Activated CD4-positive, alpha-beta T cell treated with anti-CD3 and anti-CD28 coated beads, Interleukin-2, amount 50 U/mL, for 24 hours (primary cell): ENCODE results near the gene IDI1.
"Not testable (repeated sequence)": the region's sequence is repeated elsewhere in the genome, so short reads cannot be mapped to it uniquely, and the experiment has no call there.

ENCODE experiments used
- DNase-seq, 2 donors: peaks; one replicate each; pipeline ENCODE4 v3.0.0-alpha.2; 2020; ENCODE audit warnings: low read depth in 1 of 2, low spot score in 1 of 2

IDI1 gene

DNA sequence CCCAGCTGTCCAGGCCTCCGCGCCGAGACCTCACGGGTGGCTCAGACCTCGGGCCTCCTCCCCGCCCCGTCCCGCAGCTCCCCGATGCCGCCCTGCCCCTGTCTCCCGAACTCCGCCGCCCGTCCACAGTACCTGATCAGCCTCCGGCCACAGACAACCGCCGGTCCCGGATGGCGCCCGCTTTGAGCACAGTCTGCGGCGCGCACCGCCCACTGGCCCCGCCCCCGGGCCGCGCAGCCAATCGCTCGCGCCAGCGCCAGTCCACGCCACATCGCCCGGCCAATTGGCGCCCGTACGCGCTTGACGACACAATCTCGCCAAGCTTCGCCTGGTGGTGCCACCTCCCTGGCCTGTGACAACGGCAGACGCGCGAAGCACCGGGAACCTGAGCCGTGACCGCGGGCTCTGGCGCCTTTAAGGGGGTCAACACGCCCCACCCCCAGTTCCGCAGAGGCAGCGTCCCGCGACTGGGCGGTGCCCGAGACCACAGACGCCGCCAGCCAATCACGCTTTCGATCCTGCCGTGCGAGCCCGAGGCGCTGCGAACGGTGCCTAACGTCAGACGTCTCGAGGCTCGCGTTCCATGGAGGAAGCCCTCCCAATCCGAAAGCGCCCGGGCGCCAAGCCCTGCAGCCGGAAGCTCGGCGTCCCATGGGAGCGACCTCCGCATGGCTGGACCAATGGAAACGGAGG lies at the start of gene IDI1:
Gene IDI1 (minus strand): TSS at position 388 of the 693 bp plus-strand sequence. CDS start 116 bp downstream, at position 272.
- DNase-seq: peak; percentile 89 to 93

DNA sequence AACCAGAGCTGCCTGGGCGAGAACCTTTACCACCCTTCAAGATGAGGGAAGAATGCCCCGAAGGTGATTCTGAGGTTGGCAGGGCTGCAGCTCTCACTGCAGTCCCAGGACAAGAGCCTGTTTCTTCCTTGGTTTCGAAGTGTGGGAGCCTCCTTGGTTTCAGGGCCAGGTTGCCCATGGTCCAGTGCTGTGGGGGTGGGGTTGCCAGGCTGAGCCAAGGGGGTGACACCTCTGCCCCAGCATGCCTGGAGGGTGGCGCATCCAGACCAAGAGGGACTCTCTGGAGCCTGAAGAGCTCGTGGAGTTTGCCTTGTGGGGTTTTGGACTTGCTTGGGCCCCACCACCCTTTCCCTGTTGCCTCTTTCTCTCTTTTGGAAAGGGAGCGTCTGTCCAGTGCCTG lies 48.5 kb upstream of the IDI1 start:
- DNase-seq: no peak

DNA sequence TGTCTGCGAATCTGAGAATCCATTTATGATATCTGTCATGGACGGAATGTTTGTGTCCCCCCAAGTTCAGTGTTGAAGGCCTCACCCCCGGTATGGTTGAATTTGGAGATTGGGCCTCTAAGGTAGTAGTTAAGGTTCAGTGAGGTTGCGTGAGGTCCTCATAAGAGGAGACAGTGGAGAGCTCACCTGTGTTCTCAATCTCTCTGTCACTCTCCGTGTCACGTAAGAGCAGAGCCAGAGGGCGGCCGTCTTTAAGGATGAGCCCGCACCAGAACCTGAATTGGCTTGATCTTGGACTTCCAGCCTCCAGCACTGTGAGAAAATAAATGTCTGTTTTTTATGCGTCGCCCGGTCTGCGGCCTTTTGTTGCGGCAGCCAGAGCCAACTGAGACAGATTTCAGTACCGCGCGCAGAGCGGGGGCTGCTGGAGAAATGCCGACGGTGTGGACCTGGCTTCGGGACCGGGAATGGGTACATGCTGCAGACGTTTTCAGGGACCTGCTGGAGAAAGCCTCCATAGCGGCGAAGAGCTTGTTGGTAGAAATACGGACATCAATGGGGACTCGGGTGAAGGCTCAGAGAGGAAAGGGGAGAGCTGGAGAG lies 47.5 kb upstream of the IDI1 start:
- DNase-seq: no peak

DNA sequence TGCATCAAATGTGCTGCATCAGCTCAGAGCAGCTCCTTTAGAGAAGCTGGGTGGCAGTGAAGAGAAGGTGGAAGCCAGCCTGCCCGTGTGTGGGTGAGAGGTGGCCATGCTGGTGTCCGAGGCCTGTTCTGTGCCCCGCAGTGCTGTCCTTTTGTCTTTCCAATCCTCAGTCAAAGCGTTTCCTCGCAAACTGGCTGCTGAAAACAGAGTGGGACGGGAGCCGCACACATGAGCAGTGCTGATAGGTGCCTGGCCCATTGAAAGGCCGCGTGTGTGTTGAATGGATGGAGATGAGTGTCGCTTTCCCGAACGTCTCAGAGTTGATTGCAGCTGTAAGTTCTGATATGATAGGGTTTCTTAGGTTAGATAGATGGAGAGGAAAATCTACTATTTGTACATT lies 46.6 kb upstream of the IDI1 start:
- no peak for DNase-seq

DNA sequence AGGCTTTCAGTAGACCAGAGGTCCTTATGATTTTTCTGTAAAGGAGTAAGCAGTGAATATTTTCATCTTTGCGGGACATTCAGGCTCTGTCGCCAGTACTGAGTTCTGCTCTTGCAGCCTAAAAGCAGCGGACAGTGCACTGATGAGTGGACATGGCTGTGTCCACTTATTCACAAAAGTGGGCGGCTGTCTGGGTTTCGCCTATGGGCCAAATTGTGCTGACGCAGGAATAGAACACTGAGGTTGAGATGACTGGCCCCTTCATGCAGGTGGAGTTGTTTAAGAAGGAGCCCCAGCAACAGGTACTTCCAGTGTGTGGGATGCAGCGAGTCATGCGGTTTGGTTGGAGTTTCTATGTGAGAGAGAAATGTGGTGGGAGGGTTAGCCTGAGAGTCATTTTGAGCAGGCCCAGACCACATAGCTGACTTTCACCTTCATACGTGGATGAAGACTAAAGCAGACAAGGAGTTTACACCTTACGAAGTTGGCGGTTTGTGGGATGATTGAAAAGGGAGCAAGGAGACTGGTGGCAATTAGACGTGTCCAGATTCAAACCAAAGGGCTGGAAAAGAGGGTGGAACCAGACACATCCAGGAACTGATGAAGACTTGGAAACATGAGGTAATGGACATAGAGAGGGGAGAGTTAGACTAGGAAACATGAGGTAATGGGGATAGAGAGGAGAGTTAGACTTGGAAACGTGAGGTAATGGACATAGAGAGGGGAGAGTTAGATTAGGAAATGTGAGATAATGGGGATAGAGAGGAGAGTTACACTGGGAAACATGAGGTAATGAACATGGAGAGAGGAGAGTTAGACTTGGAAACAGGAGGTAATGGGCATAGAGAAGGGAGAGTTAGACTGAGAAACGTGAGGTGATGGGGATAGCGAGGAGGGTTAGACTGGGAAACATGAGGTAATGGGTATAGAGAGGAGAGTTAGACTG lies 45.5 kb upstream of the IDI1 start:
- DNase-seq: peak; percentile 26 to 48

DNA sequence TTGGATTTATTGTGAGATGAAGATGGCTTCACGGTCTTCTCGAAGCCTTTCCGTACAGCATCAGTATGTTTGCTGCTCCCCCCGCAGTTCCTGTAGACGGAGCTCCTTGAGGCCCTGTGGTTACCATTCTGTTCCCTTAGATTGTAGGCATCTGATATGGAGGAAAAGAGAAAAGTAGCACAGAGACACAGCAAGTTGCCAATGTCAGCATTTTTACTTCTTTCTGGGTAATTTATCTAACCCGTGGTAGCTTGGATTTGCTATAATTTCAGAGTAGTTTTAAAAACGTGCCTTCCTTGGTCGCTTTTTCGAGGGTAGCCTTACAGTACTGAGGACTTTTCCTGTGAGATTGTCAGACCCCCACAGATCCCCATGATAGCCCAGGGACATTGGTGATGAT lies 44.8 kb upstream of the IDI1 start:
- no peak for DNase-seq

DNA sequence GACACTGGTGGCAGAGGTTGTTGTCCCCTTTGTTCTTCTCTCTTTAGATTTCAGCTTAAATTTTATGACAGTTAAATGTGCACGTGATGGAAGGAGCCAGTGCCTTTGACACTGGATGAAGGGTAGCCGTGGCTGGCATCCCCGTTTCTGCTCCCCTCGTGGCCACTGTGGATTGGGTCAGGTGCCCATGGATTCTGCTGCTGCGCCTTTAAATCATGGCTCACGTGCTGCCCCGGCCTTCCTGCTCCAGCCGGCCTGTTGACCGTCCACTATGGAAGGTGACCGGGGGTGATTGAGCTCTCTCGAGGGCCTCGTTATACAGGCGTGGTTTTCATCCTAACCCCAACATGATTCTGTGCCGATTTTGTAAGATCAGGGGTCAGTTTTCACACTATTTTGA lies 41.8 kb upstream of the IDI1 start:
- no peak for DNase-seq

DNA sequence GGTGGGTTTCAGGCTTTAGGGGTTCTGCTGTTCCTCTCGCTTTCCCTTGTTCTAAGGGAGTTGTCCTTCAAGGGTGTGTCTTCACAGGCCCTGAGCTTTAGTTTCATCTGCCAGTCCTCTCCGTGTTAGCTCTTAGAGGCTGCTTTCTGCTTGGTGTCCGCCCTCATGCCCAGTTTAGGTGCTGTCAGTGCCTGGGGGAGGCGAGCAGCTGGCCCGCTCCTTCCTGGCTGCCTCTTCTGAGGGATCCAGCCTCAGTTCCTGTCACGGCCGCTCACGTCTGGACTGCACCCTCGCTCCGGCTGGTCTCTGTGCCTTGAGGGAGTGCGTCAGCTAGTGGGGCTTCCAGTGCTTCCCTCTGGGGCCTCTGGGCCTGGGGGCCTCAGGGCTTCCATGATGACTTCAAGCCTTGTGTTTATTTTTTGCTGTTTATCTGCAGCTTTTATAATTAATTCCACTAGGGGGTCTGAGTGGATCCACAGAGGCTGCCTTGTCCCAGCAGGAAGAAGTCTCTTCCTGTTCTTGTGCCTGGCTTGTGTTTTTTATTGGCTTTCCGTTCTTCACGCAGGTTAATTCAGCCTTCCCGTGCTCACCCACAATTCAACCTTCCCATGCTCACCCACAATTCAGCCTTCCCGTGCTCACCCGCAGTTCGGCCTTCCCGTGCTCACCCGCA lies 40.2 kb upstream of the IDI1 start:
- no peak for DNase-seq

DNA sequence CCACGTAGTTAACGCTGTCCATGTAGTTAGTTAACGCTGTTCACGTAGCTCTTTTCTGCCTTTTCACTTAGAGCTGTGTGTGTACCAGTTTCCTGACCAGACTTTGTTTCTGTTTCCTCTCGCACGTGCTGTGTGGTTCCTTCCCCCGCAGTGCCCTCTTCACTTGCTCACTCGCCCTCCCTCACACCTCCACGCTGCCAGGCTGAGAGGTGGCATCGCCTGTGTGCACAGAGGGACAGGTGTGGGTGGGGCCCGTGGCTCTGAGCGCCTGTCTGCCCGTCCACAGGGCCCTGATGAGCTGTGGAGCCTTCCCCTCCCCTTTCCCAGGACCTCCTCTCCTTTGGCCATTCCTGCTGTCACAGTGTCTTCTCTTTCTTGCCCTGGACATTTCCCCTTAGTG lies 37.9 kb upstream of the IDI1 start:
- DNase-seq: no peak

DNA sequence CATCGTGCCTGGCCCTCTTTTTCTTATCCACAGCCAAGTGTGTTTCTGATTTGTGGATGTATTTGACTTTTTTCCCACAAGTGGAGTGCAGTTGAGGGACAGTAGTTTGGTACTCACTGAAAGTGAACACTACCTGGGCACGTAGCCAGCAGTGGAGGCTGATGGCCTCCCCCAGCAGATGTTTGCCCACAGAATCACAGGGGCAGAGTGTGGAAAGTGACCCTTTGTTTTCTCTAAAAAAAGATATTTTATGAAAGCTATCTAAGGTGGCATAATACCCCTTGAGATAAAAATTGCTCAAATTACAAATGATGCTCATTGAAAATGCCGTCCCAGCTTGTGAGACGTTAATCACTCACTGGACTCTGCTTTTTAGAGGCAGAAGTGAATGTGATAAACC lies 36.3 kb upstream of the IDI1 start:
- DNase-seq: no peak

DNA sequence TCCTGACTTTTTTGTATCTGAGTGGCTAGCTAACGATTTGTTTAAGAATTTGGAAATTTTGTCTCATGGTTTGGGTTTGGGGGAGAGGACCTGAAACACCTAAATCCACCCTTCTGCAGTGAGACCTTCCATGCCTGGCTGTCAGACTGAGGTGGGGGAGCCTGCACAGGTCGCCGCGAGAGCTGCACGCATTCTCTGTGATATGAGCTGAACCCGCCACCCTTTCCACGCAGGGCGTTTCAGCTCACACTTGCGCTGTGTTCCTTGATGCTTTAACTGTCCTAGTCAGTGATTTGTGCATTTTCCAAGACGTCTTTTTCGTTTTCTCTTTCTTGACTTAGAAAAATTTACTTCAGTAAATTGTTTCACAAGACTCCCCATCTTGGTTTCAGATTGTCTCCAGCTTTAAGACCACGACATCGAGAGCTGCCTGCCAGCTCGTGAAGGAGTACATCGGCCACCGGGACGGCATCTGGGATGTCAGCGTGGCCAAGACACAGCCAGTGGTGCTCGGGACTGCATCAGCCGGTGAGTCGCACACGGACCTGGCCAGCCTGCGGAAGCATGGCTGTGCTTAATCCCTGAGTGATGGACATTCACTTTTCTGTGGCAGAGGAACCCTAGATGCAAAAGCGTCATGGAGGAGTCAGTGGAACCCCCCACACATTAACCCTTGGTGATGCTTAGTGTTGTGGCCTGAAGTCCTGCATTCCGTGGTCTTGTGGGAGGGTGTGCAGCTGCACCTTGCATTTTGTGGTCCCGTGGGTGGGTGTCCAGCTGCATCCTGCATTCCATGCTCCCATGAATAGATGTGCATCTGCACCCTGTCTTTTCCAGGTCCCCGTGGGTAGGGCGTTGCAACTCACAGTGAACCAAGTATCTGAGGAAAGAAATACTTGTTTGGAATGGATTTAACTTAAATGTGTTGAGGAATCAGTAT lies 35.4 kb upstream of the IDI1 start:
- no peak for DNase-seq

DNA sequence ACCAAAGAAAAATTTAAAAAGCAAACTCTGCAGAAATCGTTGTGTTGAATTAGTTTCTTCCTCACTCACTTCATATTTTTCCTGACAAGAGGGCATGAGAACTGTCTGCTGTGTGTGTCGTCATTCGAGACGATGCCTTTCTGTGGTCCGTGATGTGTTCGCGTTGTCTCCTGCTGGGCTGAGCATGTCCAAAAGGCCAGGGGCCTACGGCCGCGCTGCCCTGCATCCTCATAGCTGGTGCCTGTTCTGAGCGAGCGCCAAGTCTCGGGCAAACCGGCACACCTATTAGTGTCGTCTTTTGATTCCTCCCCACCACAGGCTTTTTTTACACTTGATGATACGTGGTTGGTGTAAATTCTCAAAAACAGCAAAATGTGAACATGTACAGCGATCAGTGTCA lies 34.7 kb upstream of the IDI1 start:
- DNase-seq: no peak

DNA sequence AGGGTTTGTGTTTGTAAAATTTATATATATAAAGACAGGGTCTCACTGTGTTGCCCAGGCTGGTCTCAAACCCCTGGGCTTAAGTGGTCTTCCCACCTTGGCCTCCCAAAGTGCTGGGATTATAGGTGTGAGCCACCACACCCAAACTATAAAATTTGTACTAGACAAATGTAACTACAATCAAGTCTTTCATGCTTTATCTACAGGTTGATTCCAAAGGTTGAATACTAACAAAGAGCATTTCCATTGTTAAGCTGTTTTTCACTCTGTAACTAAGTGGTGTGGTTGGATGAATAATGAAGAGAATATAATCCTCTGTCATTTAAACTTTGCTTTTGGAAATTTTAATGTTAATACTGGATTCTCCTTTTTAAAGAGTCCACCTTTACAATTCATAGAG lies 29.7 kb upstream of the IDI1 start:
- DNase-seq: no peak

DNA sequence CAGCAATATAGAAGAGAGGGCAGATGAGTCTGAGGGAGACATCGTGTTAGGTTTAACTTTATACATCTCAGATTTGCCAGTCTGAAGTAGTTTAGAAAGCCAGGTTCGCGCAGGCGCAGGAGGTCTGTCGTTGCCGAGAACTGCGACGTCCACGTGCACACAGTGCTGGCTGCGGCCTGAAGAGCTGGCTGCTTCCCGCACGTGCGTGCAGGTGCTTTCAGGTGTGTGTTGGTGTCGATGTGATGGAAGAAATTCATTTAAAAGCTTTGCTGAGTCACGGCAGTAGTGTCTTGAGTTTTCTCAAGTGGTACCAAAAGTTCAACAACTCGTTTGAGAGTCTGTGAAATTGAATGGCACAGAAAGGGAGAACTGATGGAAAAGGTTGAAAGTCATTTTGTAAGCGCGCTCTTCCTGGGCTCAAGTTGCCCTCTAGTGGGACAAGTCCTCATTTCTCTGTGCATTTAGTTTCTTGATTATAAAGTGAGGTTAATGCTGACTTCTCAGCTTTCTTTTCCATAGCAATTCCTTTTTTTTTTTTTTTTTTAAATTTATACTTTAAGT lies 25.9 kb upstream of the IDI1 start:
- no peak for DNase-seq

DNA sequence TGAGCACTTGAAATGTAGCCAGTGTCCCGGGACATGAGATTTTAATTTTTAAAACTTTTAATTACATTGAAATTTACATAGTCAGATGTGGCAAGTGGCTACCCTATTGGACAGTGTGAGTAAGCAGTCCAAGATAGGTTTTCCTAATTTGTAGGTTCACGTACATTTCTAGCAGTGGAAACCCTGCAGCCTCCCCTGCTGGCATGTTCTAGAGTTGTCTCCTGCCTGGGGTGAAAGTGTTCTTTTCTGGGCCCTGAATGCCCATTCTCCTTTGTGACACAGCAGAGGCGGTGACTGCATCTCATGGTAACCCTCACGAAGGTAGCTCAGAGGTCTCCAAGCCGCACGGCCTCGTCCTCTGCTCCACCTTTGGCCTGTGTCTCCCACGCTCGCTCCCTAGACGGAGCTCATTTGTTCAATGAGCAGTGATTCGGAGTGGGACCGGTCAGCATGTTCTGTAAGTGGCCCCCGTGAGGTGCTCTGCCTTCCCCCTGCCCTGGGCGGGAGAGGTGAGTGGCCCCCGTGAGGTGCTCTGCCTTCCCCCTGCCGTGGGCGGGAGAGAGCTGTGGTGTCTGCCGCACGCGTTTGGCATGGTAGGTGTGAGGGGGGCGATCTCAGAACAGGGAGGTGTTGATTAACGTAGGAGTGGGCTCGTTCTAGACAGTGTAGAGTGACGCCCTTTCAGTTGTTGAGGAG lies 25.3 kb upstream of the IDI1 start:
- DNase-seq: no peak

DNA sequence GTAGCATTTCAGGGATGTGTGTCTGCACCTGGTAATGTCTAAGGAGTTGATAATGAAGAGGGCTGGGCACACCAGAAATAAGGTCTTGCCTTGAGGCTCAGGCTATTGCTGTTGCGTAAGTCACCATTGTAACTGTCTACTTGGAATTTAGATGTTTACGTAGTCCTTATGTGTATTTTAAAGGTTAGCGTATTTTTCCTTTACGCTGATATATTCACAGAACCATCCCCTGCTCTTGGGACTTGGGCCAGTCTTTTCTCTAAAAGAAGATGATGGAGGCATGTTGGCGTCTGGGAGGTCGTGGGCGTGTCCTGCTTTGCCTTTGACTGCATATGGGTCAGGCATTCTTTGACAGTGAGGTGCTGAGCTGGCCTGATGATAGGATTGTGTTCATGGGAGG lies 22.0 kb upstream of the IDI1 start:
- DNase-seq: no peak

DNA sequence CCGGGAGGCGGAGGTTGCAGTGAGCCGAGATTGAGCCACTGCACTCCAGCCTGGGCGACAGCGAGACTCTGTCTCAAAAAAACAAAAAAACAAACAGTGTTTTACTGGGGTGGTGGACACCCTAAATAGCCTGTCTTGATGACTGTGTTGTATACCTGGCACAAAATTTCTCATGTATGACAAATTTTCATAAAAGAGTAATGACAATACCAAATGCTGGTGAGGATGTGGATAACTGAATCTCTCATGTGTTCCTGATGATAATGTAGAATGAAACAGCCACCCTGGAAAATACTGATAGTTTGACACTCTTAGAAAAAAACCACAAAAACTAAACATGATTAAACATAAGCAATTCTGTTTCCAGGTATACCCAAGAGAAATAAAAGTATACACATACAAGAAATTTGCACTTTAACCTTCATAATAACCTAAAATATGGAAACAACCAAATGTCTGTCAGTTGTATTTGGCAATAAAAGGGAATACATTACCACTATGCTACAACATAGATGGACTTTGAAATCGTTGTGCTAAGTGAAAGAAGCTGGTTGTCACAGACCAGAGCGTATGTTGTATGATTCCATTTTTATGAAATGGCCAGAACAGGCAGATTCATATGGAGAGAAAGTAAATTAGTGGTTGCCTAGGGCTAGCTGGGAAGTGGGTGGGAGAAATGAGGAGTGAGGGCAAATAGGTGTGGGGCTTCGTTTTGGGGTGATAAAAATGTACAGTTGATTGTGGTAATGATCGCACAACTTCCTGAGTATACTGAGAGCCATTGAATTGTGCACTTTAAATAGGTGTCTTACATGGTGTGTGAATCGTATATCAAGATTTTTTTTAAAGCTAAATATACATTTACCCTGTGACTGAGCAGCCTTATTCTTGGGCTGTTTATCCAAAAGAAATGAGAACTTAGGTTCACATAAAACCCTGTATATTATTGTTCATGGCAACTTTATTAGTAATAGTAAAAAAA lies 19.8 kb upstream of the IDI1 start:
- DNase-seq: no peak

DNA sequence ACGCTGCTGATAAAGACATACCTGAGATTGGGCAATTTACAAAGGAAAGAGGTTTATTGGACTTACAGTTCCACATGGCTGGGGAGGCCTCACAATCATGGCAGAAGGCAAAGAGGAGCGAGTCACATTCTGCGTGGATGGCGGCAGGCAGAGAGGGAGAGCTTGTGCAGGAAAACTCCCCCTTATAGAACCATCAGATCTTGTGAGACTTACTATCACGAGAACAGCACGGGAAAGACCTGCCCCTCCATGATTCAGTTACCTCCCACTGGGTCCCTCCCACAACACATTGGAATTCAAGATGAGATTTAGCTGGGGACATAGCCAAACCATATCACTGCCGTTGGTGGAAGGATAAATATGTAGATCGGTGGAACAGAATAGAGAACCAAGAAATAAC lies 17.8 kb upstream of the IDI1 start:
- DNase-seq: not testable (repeated sequence)

DNA sequence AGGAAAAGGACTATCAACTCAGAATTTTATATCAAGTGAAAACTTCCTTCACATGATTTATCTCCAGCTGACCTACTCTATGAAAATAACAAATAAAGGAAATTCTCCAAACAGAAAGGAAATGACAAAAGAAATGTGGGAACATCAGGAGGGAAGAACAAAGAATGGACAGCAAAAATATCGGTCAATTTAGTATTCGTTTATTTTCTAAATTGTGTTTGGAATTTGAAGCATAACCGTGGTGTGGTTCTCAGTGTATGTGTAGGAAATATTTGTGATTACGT lies 16.0 kb upstream of the IDI1 start:
- DNase-seq: no peak
